A673 (cell line): ENCODE results near the gene S100Z. TPM values are rescaled to one million over a fixed set of nuclear protein-coding genes. Genes with fewer than 3 reads are reported as not detected.

Experiments
- BruUV-seq: library from RNA; stranded (reverse); fragments of 400-500 nt; replicated peaks from 2 replicates; lab custom pipeline; 2021; lab: Mats Ljungman, UMichigan
- CTCF ChIA-PET: fragments of 300-600 bp; sonication (Branson Sonifier 250); formaldehyde crosslinking; loops from one replicate; lab custom pipeline; 2022; ENCODE audit warnings: antibody characterized with exemption; lab: Charles Lee
- POLR2A ChIA-PET: fragments of 300-600 bp; sonication (Branson Sonifier 250); formaldehyde crosslinking; loops from one replicate; lab custom pipeline; 2022; ENCODE audit warnings: antibody characterized with exemption; ENCODE audit not compliant: low non-redundant PET; lab: Charles Lee
- DNase-seq: peaks from one replicate; pipeline ENCODE4 v3.0.0-alpha.2; 2015; ENCODE audit warnings: low spot score
- H3K27ac ChIP-seq: fragments of 200-600 bp; sonication (generic); 2 replicates; pipeline ENCODE4 v1.5.1; 2016; ENCODE audit warnings: mixed run types, low read depth, mild to moderate bottlenecking, mixed read lengths, antibody characterized with exemption, low read length; ENCODE audit not compliant: poor library complexity, severe bottlenecking
- H3K27me3 ChIP-seq: fragments of 200-600 bp; sonication (generic); replicated peaks from 2 replicates; pipeline ENCODE4 v1.6.1; 2017; ENCODE audit warnings: mixed run types, low read depth, mild to moderate bottlenecking, mixed read lengths, antibody characterized with exemption, low read length; ENCODE audit not compliant: insufficient read depth, poor library complexity
- H3K36me3 ChIP-seq: fragments of 200-600 bp; sonication (generic); 2 replicates; pipeline ENCODE4 v1.6.1; 2016; ENCODE audit warnings: mixed run types, mild to moderate bottlenecking, mixed read lengths, antibody characterized with exemption, low read length; ENCODE audit not compliant: insufficient read depth, poor library complexity, severe bottlenecking
- H3K4me1 ChIP-seq: fragments of 200-600 bp; sonication (generic); 2 replicates; pipeline ENCODE4 v1.6.1; 2017; ENCODE audit warnings: mixed run types, mild to moderate bottlenecking, mixed read lengths, antibody characterized with exemption, low read length; ENCODE audit not compliant: insufficient read depth, poor library complexity, severe bottlenecking
- H3K4me3 ChIP-seq: fragments of 200-600 bp; sonication (generic); 2 replicates; pipeline ENCODE4 v1.5.1; 2016; ENCODE audit warnings: low read depth, mixed run types, mild to moderate bottlenecking, mixed read lengths, low read length; ENCODE audit not compliant: poor library complexity, severe bottlenecking
- H3K9me3 ChIP-seq: fragments of 200-600 bp; sonication (generic); 2 replicates; pipeline ENCODE4 v1.6.1; 2016; ENCODE audit warnings: mixed run types, low read depth, mild to moderate bottlenecking, mixed read lengths, antibody characterized with exemption, low read length; ENCODE audit not compliant: poor library complexity, severe bottlenecking
- CTCF ChIP-seq: fragments of 300-800, 200-600 bp; sonication (generic); conservative IDR thresholded peaks from 2 replicates; pipeline ENCODE4 v1.5.1; 2017; ENCODE audit warnings: low read depth, mild to moderate bottlenecking, antibody characterized with exemption, low read length, moderate library complexity, mixed read lengths
- EZH2 ChIP-seq: fragments of 200-600 bp; sonication (generic); IDR thresholded peaks from 2 replicates; pipeline ENCODE4 v1.6.1; 2017; ENCODE audit warnings: borderline replicate concordance, low read depth, mild to moderate bottlenecking, mixed read lengths, antibody characterized with exemption, low read length; ENCODE audit not compliant: poor library complexity, severe bottlenecking
- intact Hi-C: fragments of 100-400 bp; cut with micrococcal nuclease; formaldehyde crosslinking; loops from one replicate; pipeline ENCODE4 v1.10.0; 2022; ENCODE audit not compliant: unreplicated experiment
- total RNA-seq: library from RNA; stranded (reverse); gene quantifications from 2 replicates; pipeline ENCODE4 v1.2.3, GENCODE V29; 2021

The S100Z gene
- total RNA-seq, 1 experiment from 2014 or later = not detected

GRCh38 chr5:76807296-76807695 lies 42.5 kb upstream of the S100Z start:
- Histone ChIP-seq H3K4me1 (peaks cover 22% of the 10 kb centered on the region), H3K27ac (no peak overlapping the region), H3K27me3 (no peaks in the 10 kb centered on the region), H3K4me3 (no peak overlapping the region), H3K36me3 (no peaks in the 10 kb centered on the region), H3K9me3 (no peaks in the 10 kb centered on the region)
- BruUV-seq = no TSS peak
- DNase-seq = peak; percentile 35
- CTCF ChIA-PET = no interaction called here
- POLR2A ChIA-PET = no interaction called here
- TF ChIP-seq EZH2 (no peak), CTCF (no peak)
- intact Hi-C loops = no loop called here

- DNase-seq = peak; percentile 53
- Histone ChIP-seq H3K9me3 (no peaks in the 10 kb centered on the region), H3K27me3 (no peaks in the 10 kb centered on the region), H3K36me3 (no peaks in the 10 kb centered on the region), H3K4me3 (no peak overlapping the region), H3K4me1 (peaks cover 22% of the 10 kb centered on the region), H3K27ac (no peak overlapping the region)
- POLR2A ChIA-PET = no interaction called here
- CTCF ChIA-PET = no interaction called here
- BruUV-seq = no TSS peak
- TF ChIP-seq CTCF = no peak
- TF ChIP-seq EZH2 = no peak
- intact Hi-C loops = no loop called here
These were observed 41.6 kb upstream of the S100Z start for GRCh38 chr5:76808141-76808691.

GRCh38 chr5:76809141-76809540 lies 40.7 kb upstream of the S100Z start:
- CTCF ChIA-PET = no interaction called here
- intact Hi-C loops = no loop called here
- no peak for DNase-seq
- no peaks in the 10 kb centered on the region for H3K36me3 ChIP-seq
- POLR2A ChIA-PET = no interaction called here
- H3K4me3 ChIP-seq = no peak overlapping the region
- BruUV-seq = no TSS peak
- no peaks in the 10 kb centered on the region for H3K9me3 ChIP-seq
- H3K27ac ChIP-seq = no peak overlapping the region
- H3K27me3 ChIP-seq = no peaks in the 10 kb centered on the region
- TF ChIP-seq CTCF (no peak), EZH2 (no peak)
- H3K4me1 ChIP-seq = peaks cover 22% of the 10 kb centered on the region
